IPS DF 4.7 (cell line): ENCODE measurements around the gene HDDC3.

Experiments used
- DNase-seq: peaks from one replicate; pipeline ENCODE4 v3.0.0-alpha.2; 2013; ENCODE audit warnings: low spot score; ENCODE audit errors: extremely low read depth

Gene HDDC3

GRCh38 chr15:90953947-90954711 is 21.8 kb upstream of the HDDC3 start:
- no peak for DNase-seq

GRCh38 chr15:90952901-90953677 is 20.7 kb upstream of the HDDC3 start:
- DNase-seq, result no peak

GRCh38 chr15:90950676-90951075 is 18.3 kb upstream of the HDDC3 start:
- no peak for DNase-seq

GRCh38 chr15:90949979-90950675 is 17.8 kb upstream of the HDDC3 start:
- no peak for DNase-seq

GRCh38 chr15:90948506-90948905 is 16.2 kb upstream of the HDDC3 start:
- DNase-seq, result no peak

GRCh38 chr15:90947577-90948357 is 15.4 kb upstream of the HDDC3 start:
- DNase-seq, result no peak

GRCh38 chr15:90946941-90947576 is 14.7 kb upstream of the HDDC3 start:
- no peak for DNase-seq

GRCh38 chr15:90946538-90946937 is 14.2 kb upstream of the HDDC3 start:
- no peak for DNase-seq

GRCh38 chr15:90945091-90945490 is 12.7 kb upstream of the HDDC3 start:
- no peak for DNase-seq

- DNase-seq, result no peak
These were observed 10.2 kb upstream of the HDDC3 start for GRCh38 chr15:90942354-90943120.

GRCh38 chr15:90941038-90941437 is 8.7 kb upstream of the HDDC3 start:
- no peak for DNase-seq

GRCh38 chr15:90939756-90940155 is 7.4 kb upstream of the HDDC3 start:
- no peak for DNase-seq

GRCh38 chr15:90938261-90938660 is 5.9 kb upstream of the HDDC3 start:
- DNase-seq, result no peak

GRCh38 chr15:90936823-90937222 is 4.5 kb upstream of the HDDC3 start:
- no peak for DNase-seq

- DNase-seq, result no peak
These were observed 2.8 kb upstream of the HDDC3 start, which contains the start of gene UNC45A for GRCh38 chr15:90934949-90935751. TSS of gene UNC45A (plus strand) at chr15:90935285. CDS start at chr15:90935325, 40 bp downstream.

GRCh38 chr15:90934256-90934948 is 2.1 kb upstream of the HDDC3 start:
- no peak for DNase-seq

GRCh38 chr15:90933301-90933700 is 952 bp upstream of the HDDC3 start:
- DNase-seq, result no peak

GRCh38 chr15:90932660-90932991 is 277 bp upstream of the HDDC3 start:
- DNase-seq, result no peak

- DNase-seq, result no peak
These were observed 848 bp downstream of the HDDC3 start for GRCh38 chr15:90931575-90931827.
